ENCODE measurements around the gene MAST4.

- TF ChIP-seq CTCF (IDR thresholded peaks at IDR 0.05; ENCODE audit: control extremely low read depth in 1 of 3, insufficient read depth in 1 of 3, low read depth in 1 of 3, low read length in 3 of 3) = no peak
- TF ChIP-seq EZH2 (IDR thresholded peaks at IDR 0.05; ENCODE audit: low read depth, low read length, severe bottlenecking) = no peak
These were observed 312.0 kb downstream of the MAST4 start for GRCh38 chr5:66908230-66908629.

Measured in H1 (cell line).